DMS 273 (cell line): ENCODE measurements around the gene SLC38A9.
"Not testable (repeated sequence)": the region's sequence is repeated elsewhere in the genome, so short reads cannot be mapped to it uniquely, and the experiment has no call there.

ENCODE experiments used
- DNase-seq: peaks from one replicate; lab custom pipeline; 2025; ENCODE audit not compliant: unreplicated experiment; lab: John Stamatoyannopoulos, UW

The SLC38A9 gene

GRCh38 chr5:55613112-55613868 lies 98.8 kb downstream of the SLC38A9 start:
- no peak for DNase-seq

GRCh38 chr5:55610542-55610941 lies 101.6 kb downstream of the SLC38A9 start:
- no peak for DNase-seq

GRCh38 chr5:55609413-55609812 lies 102.7 kb downstream of the SLC38A9 start:
- DNase-seq = no peak

GRCh38 chr5:55608595-55609349 lies 103.4 kb downstream of the SLC38A9 start:
- no peak for DNase-seq

GRCh38 chr5:55607309-55607708 lies 104.8 kb downstream of the SLC38A9 start:
- not testable (repeated sequence) for DNase-seq

GRCh38 chr5:55604611-55605067 lies 107.5 kb downstream of the SLC38A9 start:
- DNase-seq = no peak

GRCh38 chr5:55603922-55604321 lies 108.2 kb downstream of the SLC38A9 start:
- DNase-seq = no peak

- DNase-seq = no peak
Measured at GRCh38 chr5:55601628-55602027, 110.5 kb downstream of the SLC38A9 start.

GRCh38 chr5:55601204-55601618 lies 110.9 kb downstream of the SLC38A9 start:
- peak; percentile 60 for DNase-seq

GRCh38 chr5:55600497-55601203 lies 111.5 kb downstream of the SLC38A9 start:
- peak; percentile 54 for DNase-seq

GRCh38 chr5:55600086-55600485 lies 112.0 kb downstream of the SLC38A9 start:
- peak; percentile 38 for DNase-seq

- DNase-seq = no peak
Measured at GRCh38 chr5:55599148-55600050, 112.7 kb downstream of the SLC38A9 start.

- DNase-seq = peak; percentile 79
Measured at GRCh38 chr5:55597014-55597981, 114.8 kb downstream of the SLC38A9 start.

- DNase-seq = no peak
Measured at GRCh38 chr5:55594671-55595070, 117.5 kb downstream of the SLC38A9 start.

GRCh38 chr5:55593115-55593472 lies 119.0 kb downstream of the SLC38A9 start:
- peak; percentile 90 for DNase-seq

GRCh38 chr5:55592388-55593114 lies 119.6 kb downstream of the SLC38A9 start:
- no peak for DNase-seq

- peak; percentile 23 for DNase-seq
Measured at GRCh38 chr5:55591686-55592085, 120.4 kb downstream of the SLC38A9 start.

- DNase-seq = no peak
Measured at GRCh38 chr5:55585206-55585610, 126.9 kb downstream of the SLC38A9 start.
